H9 (cell line): ENCODE data around the gene DCST2. TPM values are rescaled to one million over a fixed set of nuclear protein-coding genes. Genes with fewer than 3 reads are reported as not detected.

Source experiments
- DNase-seq: peaks from one replicate; pipeline ENCODE4 v3.0.0-alpha.2; 2017
- H2AFZ ChIP-seq: one replicate; pipeline ENCODE4 v1.6.1; 2013; ENCODE audit warnings: mild to moderate bottlenecking, low read length, control low read depth, moderate library complexity
- H2AK5ac ChIP-seq: 2 replicates; pipeline ENCODE4 v1.6.1; 2013; ENCODE audit warnings: low read length, control low read depth, mixed read lengths; ENCODE audit not compliant: insufficient read length
- H2BK120ac ChIP-seq: one replicate; pipeline ENCODE4 v1.6.1; 2013; ENCODE audit warnings: low read depth, mild to moderate bottlenecking, low read length, control low read depth, inconsistent platforms; ENCODE audit not compliant: poor library complexity, severe bottlenecking
- H2BK12ac ChIP-seq: 2 replicates; pipeline ENCODE4 v1.6.1; 2013; ENCODE audit warnings: low read length, control low read depth, mixed read lengths, low read depth; ENCODE audit not compliant: insufficient read length
- H2BK15ac ChIP-seq: 2 replicates; pipeline ENCODE4 v1.6.1; 2013; ENCODE audit warnings: low read depth, low read length, control low read depth
- H2BK20ac ChIP-seq: one replicate; pipeline ENCODE4 v1.6.1; 2013; ENCODE audit warnings: low read depth, mild to moderate bottlenecking, low read length, control low read depth, inconsistent platforms; ENCODE audit not compliant: poor library complexity, severe bottlenecking
- H2BK5ac ChIP-seq: 2 replicates; pipeline ENCODE4 v1.6.1; 2013; ENCODE audit warnings: low read length, control low read depth, mixed read lengths; ENCODE audit not compliant: insufficient read length
- H3K14ac ChIP-seq: 2 replicates; pipeline ENCODE4 v1.6.1; 2013; ENCODE audit warnings: low read length, control low read depth; ENCODE audit not compliant: insufficient read depth
- H3K18ac ChIP-seq: 2 replicates; pipeline ENCODE4 v1.6.1; 2013; ENCODE audit warnings: low read depth, mild to moderate bottlenecking, mixed read lengths, low read length, control low read depth; ENCODE audit not compliant: insufficient read length
- H3K23ac ChIP-seq: 2 replicates; pipeline ENCODE4 v1.6.1; 2013; ENCODE audit warnings: low read length, control low read depth, mixed read lengths, low read depth; ENCODE audit not compliant: insufficient read length
- H3K23me2 ChIP-seq: 2 replicates; pipeline ENCODE4 v1.6.1; 2013; ENCODE audit warnings: low read depth, mild to moderate bottlenecking, mixed read lengths, low read length, control low read depth; ENCODE audit not compliant: insufficient read length, poor library complexity, severe bottlenecking
- H3K27ac ChIP-seq: 2 replicates; pipeline ENCODE4 v1.5.1; 2013; ENCODE audit warnings: low read length, control low read depth, mixed read lengths, low read depth; ENCODE audit not compliant: insufficient read length
- H3K27me3 ChIP-seq: 2 replicates; pipeline ENCODE4 v1.6.1; 2013; ENCODE audit warnings: low read length, control low read depth, inconsistent platforms; ENCODE audit not compliant: insufficient read depth
- H3K4ac ChIP-seq: 2 replicates; pipeline ENCODE4 v1.6.1; 2013; ENCODE audit warnings: low read depth, mild to moderate bottlenecking, control low read depth, inconsistent platforms, low read length, moderate library complexity
- H3K4me1 ChIP-seq: 2 replicates; pipeline ENCODE4 v1.6.1; 2013; ENCODE audit warnings: low read length, control low read depth, inconsistent platforms; ENCODE audit not compliant: insufficient read depth
- H3K4me2 ChIP-seq: 2 replicates; pipeline ENCODE4 v1.6.1; 2013; ENCODE audit warnings: low read length, control low read depth, mixed read lengths; ENCODE audit not compliant: insufficient read length, insufficient read depth
- H3K56ac ChIP-seq: 2 replicates; pipeline ENCODE4 v1.6.1; 2013; ENCODE audit warnings: low read depth, mild to moderate bottlenecking, mixed read lengths, low read length, control low read depth; ENCODE audit not compliant: insufficient read length
- H3K79me1 ChIP-seq: 2 replicates; pipeline ENCODE4 v1.6.1; 2013; ENCODE audit warnings: low read depth, mild to moderate bottlenecking, moderate library complexity, low read length, control low read depth, inconsistent platforms; ENCODE audit not compliant: insufficient read depth, poor library complexity, severe bottlenecking
- H3K79me2 ChIP-seq: 2 replicates; pipeline ENCODE4 v1.6.1; 2013; ENCODE audit warnings: low read length, control low read depth, inconsistent platforms; ENCODE audit not compliant: insufficient read depth
- H3K9ac ChIP-seq: 2 replicates; pipeline ENCODE4 v1.6.1; 2013; ENCODE audit warnings: low read length, control low read depth, mixed read lengths; ENCODE audit not compliant: insufficient read length; ENCODE audit errors: extremely low read depth
- H3K9me3 ChIP-seq: one replicate; pipeline ENCODE4 v1.6.1; 2013; ENCODE audit warnings: low read depth, low read length, inconsistent platforms; ENCODE audit not compliant: control insufficient read depth
- H3T11ph ChIP-seq: one replicate; pipeline ENCODE4 v1.6.1; 2013; ENCODE audit warnings: mild to moderate bottlenecking, low read length, control low read depth, inconsistent platforms
- H4K20me1 ChIP-seq: one replicate; pipeline ENCODE4 v1.6.1; 2013; ENCODE audit not compliant: control insufficient read depth, insufficient read length, insufficient read depth
- H4K5ac ChIP-seq: 2 replicates; pipeline ENCODE4 v1.6.1; 2013; ENCODE audit warnings: low read depth, mild to moderate bottlenecking, mixed read lengths, low read length, control low read depth; ENCODE audit not compliant: insufficient read length
- H4K8ac ChIP-seq: replicated peaks from 2 replicates; pipeline ENCODE4 v1.6.1; 2013; ENCODE audit warnings: low read length, control low read depth, mixed read lengths, low read depth; ENCODE audit not compliant: insufficient read length
- H4K91ac ChIP-seq: 2 replicates; pipeline ENCODE4 v1.6.1; 2013; ENCODE audit warnings: low read depth, mild to moderate bottlenecking, moderate library complexity, mixed read lengths, low read length, control low read depth; ENCODE audit not compliant: insufficient read length
- H3K27ac Mint-ChIP-seq, 3 experiments: 2 replicates in 2 of 3; 3 replicates in 1 of 3; pipeline ENCODE4 v1.8.0; 2020 to 2021; ENCODE audit warnings: mixed read lengths in 3 of 3, mild to moderate bottlenecking in 1 of 3, moderate library complexity in 1 of 3
- H3K27me3 Mint-ChIP-seq: 2 replicates; pipeline ENCODE4 v1.8.0; 2021; ENCODE audit warnings: low read depth, mild to moderate bottlenecking, moderate library complexity, mixed read lengths
- H3K36me3 Mint-ChIP-seq, 3 experiments: 2 replicates in 2 of 3; 3 replicates in 1 of 3; pipeline ENCODE4 v1.8.0; 2020 to 2021; ENCODE audit warnings: low read depth in 3 of 3, mixed read lengths in 3 of 3; ENCODE audit not compliant: insufficient read depth in 1 of 3
- H3K4me1 Mint-ChIP-seq, 2 experiments: 2 replicates each; pipeline ENCODE4 v1.8.0; 2020; ENCODE audit warnings: mixed read lengths in 2 of 2
- H3K4me3 Mint-ChIP-seq, 2 experiments: 2 replicates in 1 of 2; 3 replicates in 1 of 2; pipeline ENCODE4 v1.8.0; 2020 to 2021; ENCODE audit warnings: mild to moderate bottlenecking in 2 of 2, mixed read lengths in 2 of 2, moderate library complexity in 1 of 2
- H3K9me3 Mint-ChIP-seq, 2 experiments: 2 replicates in 1 of 2; 3 replicates in 1 of 2; pipeline ENCODE4 v1.8.0; 2020; ENCODE audit warnings: mild to moderate bottlenecking in 2 of 2, mixed read lengths in 2 of 2, moderate library complexity in 1 of 2
- WGBS: extraction: QIAGEN DNeasy Blood & Tissue Kit; methylation state at CpG from one replicate; pipeline ENCODE4 v1.1.7; 2013; ENCODE audit warnings: missing lambda C conversion rate, low lambda C conversion rate, mixed read lengths; ENCODE audit not compliant: insufficient read length; ENCODE audit errors: extremely low coverage; 5-methylcytosine and 5-hydroxymethylcytosine counted together
- total RNA-seq: library from RNA; stranded (reverse); gene quantifications from 2 replicates; pipeline ENCODE4 v1.2.1, GENCODE V29; 2021
- TF ChIP-seq, protein P1 (sequence below): fragments of 200-600 bp; sonication (generic); conservative IDR thresholded peaks from 3 replicates; pipeline ENCODE4 v1.8.0; 2021; ENCODE audit warnings: antibody characterized with exemption, mild to moderate bottlenecking

DCST2 gene
- total RNA-seq, 1 experiment from 2014 or later, result 0.35 TPM

DNA sequence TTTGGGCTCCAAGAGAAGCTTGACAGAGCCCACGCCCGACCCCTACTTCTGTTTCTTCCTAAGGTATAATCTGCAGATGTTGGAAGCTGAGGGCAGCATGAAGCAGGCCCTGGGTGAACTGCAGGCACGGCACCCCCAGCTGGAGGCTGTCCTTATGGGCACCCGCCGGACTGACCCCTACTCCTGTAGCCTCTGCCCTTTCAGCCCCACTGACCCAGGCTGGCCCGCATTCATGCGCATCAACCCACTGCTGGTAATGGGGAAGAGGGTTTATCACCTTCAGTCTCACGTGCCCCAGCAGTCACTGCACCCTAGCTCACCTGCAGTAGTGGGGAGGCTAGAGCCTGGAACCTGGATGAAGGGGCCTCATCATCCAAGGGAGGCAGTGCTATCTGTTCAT lies 43.3 kb downstream of the DCST2 start:
- peaks cover 33 to 55% (median 52%) of the 10 kb centered on the region in 3 experiments for H3K36me3 Mint-ChIP-seq
- Histone ChIP-seq H3T11ph (no peak overlapping the region), H3K14ac (no peak overlapping the region), H3K79me1 (peaks cover 2% of the 10 kb centered on the region), H3K18ac (no peak overlapping the region), H3K4me1 (no peaks in the 10 kb centered on the region; the same call in 1 of the 2 replicates), H2BK12ac (no peak overlapping the region), H3K27me3 (no peaks in the 10 kb centered on the region), H3K23me2 (no peaks in the 10 kb centered on the region), H3K56ac (no peak overlapping the region), H4K8ac (no peak overlapping the region), H3K9me3 (no peaks in the 10 kb centered on the region), H2BK5ac (no peak overlapping the region), H2BK20ac (no peak overlapping the region), H3K27ac (no peak overlapping the region), H3K23ac (no peak overlapping the region), H3K4me2 (no peak overlapping the region), H2AFZ (no peak overlapping the region), H4K91ac (no peak overlapping the region), H3K79me2 (no peaks in the 10 kb centered on the region), H3K4ac (no peak overlapping the region), H2AK5ac (no peak overlapping the region), H3K9ac (no peak overlapping the region), H2BK120ac (no peak overlapping the region), H4K20me1 (no peaks in the 10 kb centered on the region), H2BK15ac (no peak overlapping the region), H4K5ac (no peak overlapping the region)
- WGBS, result no CpG with 5 or more reads among the region's 8 CpGs
- TF ChIP-seq, protein P1, sequence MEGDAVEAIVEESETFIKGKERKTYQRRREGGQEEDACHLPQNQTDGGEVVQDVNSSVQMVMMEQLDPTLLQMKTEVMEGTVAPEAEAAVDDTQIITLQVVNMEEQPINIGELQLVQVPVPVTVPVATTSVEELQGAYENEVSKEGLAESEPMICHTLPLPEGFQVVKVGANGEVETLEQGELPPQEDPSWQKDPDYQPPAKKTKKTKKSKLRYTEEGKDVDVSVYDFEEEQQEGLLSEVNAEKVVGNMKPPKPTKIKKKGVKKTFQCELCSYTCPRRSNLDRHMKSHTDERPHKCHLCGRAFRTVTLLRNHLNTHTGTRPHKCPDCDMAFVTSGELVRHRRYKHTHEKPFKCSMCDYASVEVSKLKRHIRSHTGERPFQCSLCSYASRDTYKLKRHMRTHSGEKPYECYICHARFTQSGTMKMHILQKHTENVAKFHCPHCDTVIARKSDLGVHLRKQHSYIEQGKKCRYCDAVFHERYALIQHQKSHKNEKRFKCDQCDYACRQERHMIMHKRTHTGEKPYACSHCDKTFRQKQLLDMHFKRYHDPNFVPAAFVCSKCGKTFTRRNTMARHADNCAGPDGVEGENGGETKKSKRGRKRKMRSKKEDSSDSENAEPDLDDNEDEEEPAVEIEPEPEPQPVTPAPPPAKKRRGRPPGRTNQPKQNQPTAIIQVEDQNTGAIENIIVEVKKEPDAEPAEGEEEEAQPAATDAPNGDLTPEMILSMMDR, result no peak
- no peaks in the 10 kb centered on the region for H3K27me3 Mint-ChIP-seq
- no peak overlapping the region for H3K4me3 Mint-ChIP-seq
- H3K27ac Mint-ChIP-seq, result peak overlapping the region in 1 of 3 experiments; percentile 44; a peak in 1 of 7 replicates
- H3K9me3 Mint-ChIP-seq, result no peaks in the 10 kb centered on the region
- peaks cover 8 to 10% of the 10 kb centered on the region in 2 experiments; a peak in 3 of 4 replicates for H3K4me1 Mint-ChIP-seq
- no peak for DNase-seq
